H9 (cell line): Measurements from ENCODE around the gene CHSY3. TPM values are rescaled to one million over a fixed set of nuclear protein-coding genes. Genes with fewer than 3 reads are reported as not detected.

Experiments
- DNase-seq: peaks from one replicate; pipeline ENCODE4 v3.0.0-alpha.2; 2017
- H2AFZ ChIP-seq: one replicate; pipeline ENCODE4 v1.6.1; 2013; ENCODE audit warnings: mild to moderate bottlenecking, low read length, control low read depth, moderate library complexity
- H2AK5ac ChIP-seq: 2 replicates; pipeline ENCODE4 v1.6.1; 2013; ENCODE audit warnings: low read length, control low read depth, mixed read lengths; ENCODE audit not compliant: insufficient read length
- H2BK120ac ChIP-seq: one replicate; pipeline ENCODE4 v1.6.1; 2013; ENCODE audit warnings: low read depth, mild to moderate bottlenecking, low read length, control low read depth, inconsistent platforms; ENCODE audit not compliant: poor library complexity, severe bottlenecking
- H2BK12ac ChIP-seq: 2 replicates; pipeline ENCODE4 v1.6.1; 2013; ENCODE audit warnings: low read length, control low read depth, mixed read lengths, low read depth; ENCODE audit not compliant: insufficient read length
- H2BK15ac ChIP-seq: 2 replicates; pipeline ENCODE4 v1.6.1; 2013; ENCODE audit warnings: low read depth, low read length, control low read depth
- H2BK20ac ChIP-seq: one replicate; pipeline ENCODE4 v1.6.1; 2013; ENCODE audit warnings: low read depth, mild to moderate bottlenecking, low read length, control low read depth, inconsistent platforms; ENCODE audit not compliant: poor library complexity, severe bottlenecking
- H2BK5ac ChIP-seq: 2 replicates; pipeline ENCODE4 v1.6.1; 2013; ENCODE audit warnings: low read length, control low read depth, mixed read lengths; ENCODE audit not compliant: insufficient read length
- H3K14ac ChIP-seq: 2 replicates; pipeline ENCODE4 v1.6.1; 2013; ENCODE audit warnings: low read length, control low read depth; ENCODE audit not compliant: insufficient read depth
- H3K18ac ChIP-seq: 2 replicates; pipeline ENCODE4 v1.6.1; 2013; ENCODE audit warnings: low read depth, mild to moderate bottlenecking, mixed read lengths, low read length, control low read depth; ENCODE audit not compliant: insufficient read length
- H3K23ac ChIP-seq: 2 replicates; pipeline ENCODE4 v1.6.1; 2013; ENCODE audit warnings: low read length, control low read depth, mixed read lengths, low read depth; ENCODE audit not compliant: insufficient read length
- H3K23me2 ChIP-seq: 2 replicates; pipeline ENCODE4 v1.6.1; 2013; ENCODE audit warnings: low read depth, mild to moderate bottlenecking, mixed read lengths, low read length, control low read depth; ENCODE audit not compliant: insufficient read length, poor library complexity, severe bottlenecking
- H3K27ac ChIP-seq: 2 replicates; pipeline ENCODE4 v1.5.1; 2013; ENCODE audit warnings: low read length, control low read depth, mixed read lengths, low read depth; ENCODE audit not compliant: insufficient read length
- H3K27me3 ChIP-seq: 2 replicates; pipeline ENCODE4 v1.6.1; 2013; ENCODE audit warnings: low read length, control low read depth, inconsistent platforms; ENCODE audit not compliant: insufficient read depth
- H3K4ac ChIP-seq: 2 replicates; pipeline ENCODE4 v1.6.1; 2013; ENCODE audit warnings: low read depth, mild to moderate bottlenecking, control low read depth, inconsistent platforms, low read length, moderate library complexity
- H3K4me1 ChIP-seq: 2 replicates; pipeline ENCODE4 v1.6.1; 2013; ENCODE audit warnings: low read length, control low read depth, inconsistent platforms; ENCODE audit not compliant: insufficient read depth
- H3K4me2 ChIP-seq: 2 replicates; pipeline ENCODE4 v1.6.1; 2013; ENCODE audit warnings: low read length, control low read depth, mixed read lengths; ENCODE audit not compliant: insufficient read length, insufficient read depth
- H3K56ac ChIP-seq: 2 replicates; pipeline ENCODE4 v1.6.1; 2013; ENCODE audit warnings: low read depth, mild to moderate bottlenecking, mixed read lengths, low read length, control low read depth; ENCODE audit not compliant: insufficient read length
- H3K79me1 ChIP-seq: 2 replicates; pipeline ENCODE4 v1.6.1; 2013; ENCODE audit warnings: low read depth, mild to moderate bottlenecking, moderate library complexity, low read length, control low read depth, inconsistent platforms; ENCODE audit not compliant: insufficient read depth, poor library complexity, severe bottlenecking
- H3K79me2 ChIP-seq: 2 replicates; pipeline ENCODE4 v1.6.1; 2013; ENCODE audit warnings: low read length, control low read depth, inconsistent platforms; ENCODE audit not compliant: insufficient read depth
- H3K9ac ChIP-seq: 2 replicates; pipeline ENCODE4 v1.6.1; 2013; ENCODE audit warnings: low read length, control low read depth, mixed read lengths; ENCODE audit not compliant: insufficient read length; ENCODE audit errors: extremely low read depth
- H3K9me3 ChIP-seq: one replicate; pipeline ENCODE4 v1.6.1; 2013; ENCODE audit warnings: low read depth, low read length, inconsistent platforms; ENCODE audit not compliant: control insufficient read depth
- H3T11ph ChIP-seq: one replicate; pipeline ENCODE4 v1.6.1; 2013; ENCODE audit warnings: mild to moderate bottlenecking, low read length, control low read depth, inconsistent platforms
- H4K20me1 ChIP-seq: one replicate; pipeline ENCODE4 v1.6.1; 2013; ENCODE audit not compliant: control insufficient read depth, insufficient read length, insufficient read depth
- H4K5ac ChIP-seq: 2 replicates; pipeline ENCODE4 v1.6.1; 2013; ENCODE audit warnings: low read depth, mild to moderate bottlenecking, mixed read lengths, low read length, control low read depth; ENCODE audit not compliant: insufficient read length
- H4K8ac ChIP-seq: replicated peaks from 2 replicates; pipeline ENCODE4 v1.6.1; 2013; ENCODE audit warnings: low read length, control low read depth, mixed read lengths, low read depth; ENCODE audit not compliant: insufficient read length
- H4K91ac ChIP-seq: 2 replicates; pipeline ENCODE4 v1.6.1; 2013; ENCODE audit warnings: low read depth, mild to moderate bottlenecking, moderate library complexity, mixed read lengths, low read length, control low read depth; ENCODE audit not compliant: insufficient read length
- H3K27ac Mint-ChIP-seq, 3 experiments: 2 replicates in 2 of 3; 3 replicates in 1 of 3; pipeline ENCODE4 v1.8.0; 2020 to 2021; ENCODE audit warnings: mixed read lengths in 3 of 3, mild to moderate bottlenecking in 1 of 3, moderate library complexity in 1 of 3
- H3K27me3 Mint-ChIP-seq: 2 replicates; pipeline ENCODE4 v1.8.0; 2021; ENCODE audit warnings: low read depth, mild to moderate bottlenecking, moderate library complexity, mixed read lengths
- H3K36me3 Mint-ChIP-seq, 3 experiments: 2 replicates in 2 of 3; 3 replicates in 1 of 3; pipeline ENCODE4 v1.8.0; 2020 to 2021; ENCODE audit warnings: low read depth in 3 of 3, mixed read lengths in 3 of 3; ENCODE audit not compliant: insufficient read depth in 1 of 3
- H3K4me1 Mint-ChIP-seq, 2 experiments: 2 replicates each; pipeline ENCODE4 v1.8.0; 2020; ENCODE audit warnings: mixed read lengths in 2 of 2
- H3K4me3 Mint-ChIP-seq, 2 experiments: 2 replicates in 1 of 2; 3 replicates in 1 of 2; pipeline ENCODE4 v1.8.0; 2020 to 2021; ENCODE audit warnings: mild to moderate bottlenecking in 2 of 2, mixed read lengths in 2 of 2, moderate library complexity in 1 of 2
- H3K9me3 Mint-ChIP-seq, 2 experiments: 2 replicates in 1 of 2; 3 replicates in 1 of 2; pipeline ENCODE4 v1.8.0; 2020; ENCODE audit warnings: mild to moderate bottlenecking in 2 of 2, mixed read lengths in 2 of 2, moderate library complexity in 1 of 2
- WGBS: extraction: QIAGEN DNeasy Blood & Tissue Kit; methylation state at CpG from one replicate; pipeline ENCODE4 v1.1.7; 2013; ENCODE audit warnings: missing lambda C conversion rate, low lambda C conversion rate, mixed read lengths; ENCODE audit not compliant: insufficient read length; ENCODE audit errors: extremely low coverage; 5-methylcytosine and 5-hydroxymethylcytosine counted together
- total RNA-seq: library from RNA; stranded (reverse); gene quantifications from 2 replicates; pipeline ENCODE4 v1.2.1, GENCODE V29; 2021
- TF ChIP-seq, protein P1 (sequence below): fragments of 200-600 bp; sonication (generic); conservative IDR thresholded peaks from 3 replicates; pipeline ENCODE4 v1.8.0; 2021; ENCODE audit warnings: antibody characterized with exemption, mild to moderate bottlenecking

Gene CHSY3
- total RNA-seq, 1 experiment from 2014 or later: 0.37 TPM

DNA sequence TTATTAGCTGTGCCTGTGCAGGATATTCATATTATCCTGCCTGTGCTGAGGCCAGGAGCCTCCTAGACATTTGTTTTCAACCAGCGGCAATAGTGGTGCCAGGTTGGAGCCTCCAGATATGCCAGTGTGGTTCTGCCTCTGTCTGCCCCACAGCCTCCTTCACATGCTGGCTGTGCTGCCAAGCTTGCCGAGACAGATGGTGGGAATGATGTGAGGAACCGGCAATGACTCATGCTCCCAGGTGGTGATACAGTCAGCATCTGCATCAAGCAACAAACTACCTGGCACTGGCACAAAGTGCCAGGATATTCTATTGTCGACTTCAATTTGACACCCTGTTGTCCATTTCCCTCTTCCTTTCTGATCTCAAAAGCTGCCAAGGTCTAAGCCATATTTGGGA, 285.7 kb downstream of the CHSY3 start:
- H3K79me1 ChIP-seq: no peaks in the 10 kb centered on the region
- H3K23me2 ChIP-seq: no peaks in the 10 kb centered on the region
- no peak overlapping the region for H2AK5ac ChIP-seq
- no peak overlapping the region for H3T11ph ChIP-seq
- H4K20me1 ChIP-seq: no peaks in the 10 kb centered on the region
- no peak overlapping the region for H3K18ac ChIP-seq
- H2AFZ ChIP-seq: no peak overlapping the region
- no peak overlapping the region for H2BK120ac ChIP-seq
- H2BK12ac ChIP-seq: no peak overlapping the region
- no peaks in the 10 kb centered on the region for H3K9me3 ChIP-seq
- H3K27me3 ChIP-seq: no peaks in the 10 kb centered on the region
- no peak overlapping the region for H2BK15ac ChIP-seq
- no peak overlapping the region for H2BK20ac ChIP-seq
- H3K23ac ChIP-seq: no peak overlapping the region
- H3K4ac ChIP-seq: no peak overlapping the region
- TF ChIP-seq, protein P1, sequence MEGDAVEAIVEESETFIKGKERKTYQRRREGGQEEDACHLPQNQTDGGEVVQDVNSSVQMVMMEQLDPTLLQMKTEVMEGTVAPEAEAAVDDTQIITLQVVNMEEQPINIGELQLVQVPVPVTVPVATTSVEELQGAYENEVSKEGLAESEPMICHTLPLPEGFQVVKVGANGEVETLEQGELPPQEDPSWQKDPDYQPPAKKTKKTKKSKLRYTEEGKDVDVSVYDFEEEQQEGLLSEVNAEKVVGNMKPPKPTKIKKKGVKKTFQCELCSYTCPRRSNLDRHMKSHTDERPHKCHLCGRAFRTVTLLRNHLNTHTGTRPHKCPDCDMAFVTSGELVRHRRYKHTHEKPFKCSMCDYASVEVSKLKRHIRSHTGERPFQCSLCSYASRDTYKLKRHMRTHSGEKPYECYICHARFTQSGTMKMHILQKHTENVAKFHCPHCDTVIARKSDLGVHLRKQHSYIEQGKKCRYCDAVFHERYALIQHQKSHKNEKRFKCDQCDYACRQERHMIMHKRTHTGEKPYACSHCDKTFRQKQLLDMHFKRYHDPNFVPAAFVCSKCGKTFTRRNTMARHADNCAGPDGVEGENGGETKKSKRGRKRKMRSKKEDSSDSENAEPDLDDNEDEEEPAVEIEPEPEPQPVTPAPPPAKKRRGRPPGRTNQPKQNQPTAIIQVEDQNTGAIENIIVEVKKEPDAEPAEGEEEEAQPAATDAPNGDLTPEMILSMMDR: no peak
- no peak for DNase-seq
- Mint-ChIP-seq H3K27me3 (no peaks in the 10 kb centered on the region), H3K4me1 (no peaks in the 10 kb centered on the region), H3K36me3 (no peaks in the 10 kb centered on the region; a peak in 1 of 7 replicates), H3K27ac (no peak overlapping the region), H3K4me3 (no peak overlapping the region), H3K9me3 (no peaks in the 10 kb centered on the region)
- no peak overlapping the region for H4K5ac ChIP-seq
- no peak overlapping the region for H4K91ac ChIP-seq
- H3K79me2 ChIP-seq: no peaks in the 10 kb centered on the region
- no peak overlapping the region for H4K8ac ChIP-seq
- H2BK5ac ChIP-seq: no peak overlapping the region
- H3K14ac ChIP-seq: no peak overlapping the region
- no peak overlapping the region for H3K4me2 ChIP-seq
- H3K9ac ChIP-seq: no peak overlapping the region
- no peaks in the 10 kb centered on the region for H3K4me1 ChIP-seq
- no CpG with 5 or more reads among the region's 4 CpGs for WGBS
- H3K56ac ChIP-seq: no peak overlapping the region
- no peak overlapping the region for H3K27ac ChIP-seq
